ENCODE results near the gene CBX5. TPM values are rescaled to one million over a fixed set of nuclear protein-coding genes. Genes with fewer than 3 reads are reported as not detected.

Gene CBX5
- total and polyA plus RNA-seq, 9 of the 15 experiments (the other 6 are each of a cell fraction or from before 2014, with no cell fraction given) = 32.6 to 102 (median 59.2) TPM

GRCh38 chr12:54279632-54280467 is at the start of gene CBX5 (continued):
- TF ChIP-seq THRB (CRISPR knock-in tag; conservative IDR thresholded peaks at IDR 0.05) = no peak
- no peak for TF ChIP-seq RERE (CRISPR knock-in tag; IDR thresholded peaks at IDR 0.05; ENCODE audit: borderline replicate concordance)
- no peak; the same call in 1 of the 2 replicates for TF ChIP-seq RFX5 (IDR thresholded peaks at IDR 0.05; ENCODE audit: low read depth, low read length)
- TF ChIP-seq KDM5B (IDR thresholded peaks at IDR 0.05; ENCODE audit: insufficient replicate concordance, low read depth, low read length) = peak; percentile 96
- no peak for TF ChIP-seq PTBP1 (IDR thresholded peaks at IDR 0.05; ENCODE audit: low read depth, low read length)
- no peak for TF ChIP-seq BCL6 (CRISPR knock-in tag; IDR thresholded peaks at IDR 0.05)
- no peak; the same call in 1 of the 2 replicates for TF ChIP-seq HMBOX1 (IDR thresholded peaks at IDR 0.05)
- 0 out of 2 replicates have a peak, but pooled peaks have one; percentile 88 for TF ChIP-seq MTA3 (IDR thresholded peaks at IDR 0.05; ENCODE audit: borderline replicate concordance)
- TF ChIP-seq TAL1 (IDR thresholded peaks at IDR 0.05) = no peak
- TF ChIP-seq RUNX1 (IDR thresholded peaks at IDR 0.05; ENCODE audit: low read depth) = no peak
- no peak for TF ChIP-seq ZNF253 (CRISPR knock-in tag; conservative IDR thresholded peaks at IDR 0.05)
- TF ChIP-seq ZNF444 (CRISPR knock-in tag; IDR thresholded peaks at IDR 0.05) = no peak
- no peak for TF ChIP-seq E2F5 (CRISPR knock-in tag; IDR thresholded peaks at IDR 0.05)
- no peak for TF ChIP-seq SMAD2 (IDR thresholded peaks at IDR 0.05; ENCODE audit: low read depth, low read length)
- no peak for TF ChIP-seq HDAC8 (tag; IDR thresholded peaks at IDR 0.05)
- TF ChIP-seq XRCC5 (IDR thresholded peaks at IDR 0.05; ENCODE audit: low read depth, low read length) = no peak
- peak; percentile 35; the same call in 1 of the 2 replicates for TF ChIP-seq RAD51 (IDR thresholded peaks at IDR 0.05; ENCODE audit: borderline replicate concordance, low read depth)
